IMR-90 (cell line): ENCODE measurements around the gene ZNF157. TPM values are rescaled to one million over a fixed set of nuclear protein-coding genes. Genes with fewer than 3 reads are reported as not detected.

Experiments
- ATAC-seq: fragments of 200-7000 bp; cut with Tn5 transposase; 2 replicates; pipeline ENCODE4 v1.9.1; 2020; ENCODE audit warnings: low read depth, mild to moderate bottlenecking, moderate library complexity
- BruUV-seq: library from RNA; stranded (reverse); fragments of 400-500 nt; replicated peaks from 2 replicates; lab custom pipeline; 2021; lab: Mats Ljungman, UMichigan
- CTCF ChIA-PET: fragments of 300-600 bp; formaldehyde crosslinking; extraction: SDS; loops from one replicate; lab custom pipeline; 2021; ENCODE audit warnings: antibody characterized with exemption; lab: Yijun Ruan, JAX
- POLR2A ChIA-PET: fragments of 300-600 bp; sonication (Branson Sonifier 250); formaldehyde crosslinking; loops from one replicate; lab custom pipeline; 2022; ENCODE audit warnings: antibody characterized with exemption; ENCODE audit not compliant: unreplicated experiment; lab: Charles Lee
- DNase-seq: peaks from one replicate; pipeline ENCODE4 v3.0.0; 2013
- H2AFZ ChIP-seq: replicated peaks from 2 replicates; pipeline ENCODE3; 2013; ENCODE audit warnings: low read length, mild to moderate bottlenecking; ENCODE audit not compliant: poor library complexity
- H2AK5ac ChIP-seq: 2 replicates; pipeline ENCODE4 v1.6.1; 2013; ENCODE audit warnings: low read depth, low read length, inconsistent platforms
- H2AK9ac ChIP-seq: replicated peaks from 2 replicates; pipeline ENCODE3; 2013; ENCODE audit warnings: mild to moderate bottlenecking, low read depth, low read length, moderate library complexity; ENCODE audit not compliant: poor library complexity
- H2BK120ac ChIP-seq: 2 replicates; pipeline ENCODE4 v1.6.1; 2013; ENCODE audit warnings: low read depth, low read length, inconsistent platforms
- H2BK15ac ChIP-seq: 3 replicates; pipeline ENCODE4 v1.6.1; 2013; ENCODE audit warnings: low read depth, low read length, inconsistent platforms
- H2BK20ac ChIP-seq: 2 replicates; pipeline ENCODE4 v1.6.1; 2013; ENCODE audit warnings: low read depth, mild to moderate bottlenecking, inconsistent platforms, low read length, moderate library complexity
- H2BK5ac ChIP-seq: 2 replicates; pipeline ENCODE4 v1.6.1; 2013; ENCODE audit warnings: mild to moderate bottlenecking, low read depth, low read length, inconsistent platforms; ENCODE audit not compliant: poor library complexity, severe bottlenecking
- H3K14ac ChIP-seq: replicated peaks from 2 replicates; pipeline ENCODE4 v1.6.1; 2013; ENCODE audit warnings: low read depth, low read length, inconsistent platforms
- H3K18ac ChIP-seq: 2 replicates; pipeline ENCODE4 v1.6.1; 2013; ENCODE audit warnings: low read depth, low read length, control low read depth
- H3K23ac ChIP-seq: 2 replicates; pipeline ENCODE4 v1.6.1; 2013; ENCODE audit warnings: low read depth, low read length, inconsistent platforms
- H3K27ac ChIP-seq: 2 replicates; pipeline ENCODE4 v1.5.1; 2013; ENCODE audit warnings: mild to moderate bottlenecking, control low read depth, low read length; ENCODE audit not compliant: insufficient read depth
- H3K27me3 ChIP-seq: 2 replicates; pipeline ENCODE4 v1.6.1; 2013; ENCODE audit warnings: low read length; ENCODE audit not compliant: control insufficient read depth, insufficient read depth
- H3K36me3 ChIP-seq: 2 replicates; pipeline ENCODE4 v1.6.1; 2013; ENCODE audit warnings: low read length, mixed read lengths; ENCODE audit not compliant: control insufficient read depth, insufficient read depth
- H3K4ac ChIP-seq: 2 replicates; pipeline ENCODE4 v1.6.1; 2013; ENCODE audit warnings: low read depth, low read length, inconsistent platforms
- H3K4me1 ChIP-seq: 2 replicates; pipeline ENCODE4 v1.6.1; 2013; ENCODE audit warnings: low read length, mixed read lengths; ENCODE audit not compliant: control insufficient read depth, insufficient read depth
- H3K4me2 ChIP-seq: 2 replicates; pipeline ENCODE4 v1.6.1; 2013; ENCODE audit warnings: low read depth, mild to moderate bottlenecking, control low read depth, low read length, moderate library complexity
- H3K4me3 ChIP-seq: 2 replicates; pipeline ENCODE4 v1.5.1; 2013; ENCODE audit warnings: low read depth, mild to moderate bottlenecking, control low read depth, low read length, moderate library complexity; ENCODE audit not compliant: insufficient read depth
- H3K56ac ChIP-seq: 2 replicates; pipeline ENCODE4 v1.6.1; 2013; ENCODE audit warnings: low read length, inconsistent platforms; ENCODE audit not compliant: insufficient read depth; ENCODE audit errors: extremely low read depth
- H3K79me1 ChIP-seq, 2 experiments: 2 replicates each; pipeline ENCODE4 v1.6.1; 2013; ENCODE audit warnings: low read length in 2 of 2, inconsistent platforms in 1 of 2, low read depth in 1 of 2
- H3K9ac ChIP-seq: 2 replicates; pipeline ENCODE4 v1.6.1; 2013; ENCODE audit warnings: low read depth, low read length, control low read depth
- H3K9me1 ChIP-seq: 2 replicates; pipeline ENCODE4 v1.6.1; 2013; ENCODE audit warnings: low read length, inconsistent platforms; ENCODE audit not compliant: insufficient read depth
- H3K9me3 ChIP-seq: 2 replicates; pipeline ENCODE4 v1.6.1; 2013; ENCODE audit warnings: low read length; ENCODE audit not compliant: control insufficient read depth, insufficient read depth
- H4K20me1 ChIP-seq: 2 replicates; pipeline ENCODE4 v1.6.1; 2013; ENCODE audit warnings: low read length, inconsistent platforms; ENCODE audit not compliant: insufficient read depth
- H4K5ac ChIP-seq: 2 replicates; pipeline ENCODE4 v1.6.1; 2013; ENCODE audit warnings: mild to moderate bottlenecking, low read depth, low read length, control low read depth
- H4K8ac ChIP-seq, 2 experiments: 2 replicates each; pipeline ENCODE4 v1.6.1; 2013; ENCODE audit warnings: low read depth in 2 of 2, low read length in 2 of 2, control low read depth in 1 of 2, inconsistent platforms in 1 of 2
- H4K91ac ChIP-seq: 2 replicates; pipeline ENCODE4 v1.6.1; 2013; ENCODE audit warnings: low read depth, low read length, inconsistent platforms; ENCODE audit not compliant: insufficient read depth
- FOS ChIP-seq: fragments of 150-350 bp; IDR thresholded peaks from 2 replicates; pipeline ENCODE4 v1.6.1; 2016; ENCODE audit warnings: low read depth, low read length
- RCOR1 ChIP-seq: IDR thresholded peaks from 2 replicates; pipeline ENCODE4 v1.6.1; 2012; ENCODE audit warnings: mild to moderate bottlenecking, low read length, improper control_type of control experiment; ENCODE audit not compliant: insufficient replicate concordance
- WGBS, 2 experiments: methylation state at CpG; one replicate each; pipeline versions ENCODE4 v1.1.5 to v1.1.7; 2013; ENCODE audit warnings: missing lambda C conversion rate in 2 of 2; ENCODE audit not compliant: insufficient read length in 1 of 2; ENCODE audit errors: extremely low coverage in 2 of 2; 5-methylcytosine and 5-hydroxymethylcytosine counted together
- dilution Hi-C: fragments of 300-500 bp; cut with HindIII; formaldehyde crosslinking; loops from one replicate; pipeline ENCODE4 v1.14.3; 2018; ENCODE audit warnings: low sequenced_read_pairs; ENCODE audit not compliant: unreplicated experiment
- in situ Hi-C: fragments of 300-500 bp; cut with MboI; formaldehyde crosslinking; loops from 3 replicates; pipeline ENCODE4 v1.14.3; 2019; ENCODE audit warnings: low sequenced_read_pairs, inconsistent platforms, mixed read lengths
- intact Hi-C: fragments of 100-400 bp; cut with micrococcal nuclease; formaldehyde crosslinking; loops from 2 replicates; pipeline ENCODE4 v1.10.0; 2022
- polyA plus RNA-seq, 3 experiments: library from polyadenylated mRNA; depleted of rRNA; stranded (reverse); fragments of >200 nt; gene quantifications; 2 replicates each; pipeline ENCODE4 v1.2.3, GENCODE V29; 2012; ENCODE audit warnings: low replicate concordance in 1 of 3
- total RNA-seq: library from RNA; depleted of rRNA; stranded (reverse); fragments of >200 nt; gene quantifications from 2 replicates; pipeline ENCODE4 v1.2.3, GENCODE V29; 2012
- TF ChIP-seq, protein P1 (sequence below): fragments of 150-350 bp; IDR thresholded peaks from 2 replicates; pipeline ENCODE4 v1.6.1; 2017; ENCODE audit warnings: mild to moderate bottlenecking, antibody characterized with exemption, low read length, low read depth

Gene ZNF157
- total and polyA plus RNA-seq, 2 of the 4 experiments (the other 2 are of a cell fraction), result under 0.01 TPM; not detected in 1

DNA sequence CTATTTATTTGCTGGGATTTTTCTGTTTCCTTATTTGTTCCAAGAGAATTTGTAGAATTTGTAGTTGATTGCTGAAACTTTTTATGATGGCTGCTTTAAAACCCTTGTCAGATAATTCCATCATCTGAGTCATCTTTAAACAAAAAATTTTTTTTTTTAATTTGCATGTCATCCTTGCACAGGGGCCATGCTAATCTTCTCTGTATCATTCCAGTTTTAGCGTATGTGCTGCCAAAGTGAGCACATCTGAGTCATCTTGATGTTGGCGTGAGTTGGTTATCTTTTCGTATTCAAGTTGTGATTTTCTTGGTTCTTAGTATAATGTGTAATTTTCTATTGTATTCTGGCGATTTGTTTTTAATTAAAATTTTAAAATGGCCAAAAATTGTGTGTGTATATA is 18.7 kb upstream of the ZNF157 start:
- Histone ChIP-seq H2AK5ac (no peak overlapping the region), H3K36me3 (no peaks in the 10 kb centered on the region), H2BK5ac (no peak overlapping the region), H3K18ac (no peak overlapping the region), H3K4ac (no peak overlapping the region), H3K14ac (no peak overlapping the region), H2AFZ (no peak overlapping the region), H3K9me3 (no peaks in the 10 kb centered on the region), H3K4me2 (no peak overlapping the region), H4K20me1 (no peaks in the 10 kb centered on the region), H3K4me3 (no peak overlapping the region), H3K27me3 (no peaks in the 10 kb centered on the region), H4K8ac (no peak overlapping the region), H3K56ac (no peak overlapping the region), H2BK20ac (no peak overlapping the region), H3K79me1 (no peaks in the 10 kb centered on the region), H2BK15ac (no peak overlapping the region), H2AK9ac (no peak overlapping the region), H3K27ac (no peak overlapping the region), H3K9ac (no peak overlapping the region), H2BK120ac (no peak overlapping the region), H3K9me1 (no peaks in the 10 kb centered on the region), H4K91ac (no peak overlapping the region), H3K23ac (no peak overlapping the region), H3K4me1 (no peaks in the 10 kb centered on the region), H4K5ac (no peak overlapping the region)
- no peak for ATAC-seq
- peak; percentile 60 for DNase-seq
- in situ Hi-C loops (no loop called here), intact Hi-C loops (no loop called here), dilution Hi-C loops (no loop called here)
- POLR2A ChIA-PET, result no interaction called here
- WGBS, 2 experiments, result no CpG with 5 or more reads among the region's 4 CpGs
- TF ChIP-seq, protein P1, sequence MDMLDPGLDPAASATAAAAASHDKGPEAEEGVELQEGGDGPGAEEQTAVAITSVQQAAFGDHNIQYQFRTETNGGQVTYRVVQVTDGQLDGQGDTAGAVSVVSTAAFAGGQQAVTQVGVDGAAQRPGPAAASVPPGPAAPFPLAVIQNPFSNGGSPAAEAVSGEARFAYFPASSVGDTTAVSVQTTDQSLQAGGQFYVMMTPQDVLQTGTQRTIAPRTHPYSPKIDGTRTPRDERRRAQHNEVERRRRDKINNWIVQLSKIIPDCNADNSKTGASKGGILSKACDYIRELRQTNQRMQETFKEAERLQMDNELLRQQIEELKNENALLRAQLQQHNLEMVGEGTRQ, result no peak
- TF ChIP-seq RCOR1 (no peak), FOS (no peak)
- BruUV-seq, result no TSS peak
- CTCF ChIA-PET, result interaction anchor here (0.7 kb wide), 1 partner anchor 41 kb away, joined by 3 read pairs; no protein-coding TSS in a partner anchor
